ENCODE measurements around the gene DUSP2. TPM values are rescaled to one million over a fixed set of nuclear protein-coding genes. Genes with fewer than 3 reads are reported as not detected.
A peak's percentile ranks its signal among the peaks of the same experiment; 100 is the strongest.

Gene DUSP2
- total and polyA plus RNA-seq, 2 experiments from 2014 or later = 6.6 to 13.0 TPM

GRCh38 chr2:96138179-96139145 lies 6.8 kb downstream of the DUSP2 start, which contains the start of gene ASTL:
ASTL (minus strand) TSS chr2:96138502; CDS start chr2:96138436, 66 bp downstream.
- Histone ChIP-seq H3K4me2 (peak within 1 kb of the TSS; percentile 67), H3K36me3 (ENCODE audit: insufficient read depth) (no peaks in the 10 kb centered on the region), H3K9me2 (ENCODE audit: insufficient read depth) (no peaks in the 10 kb centered on the region), H2AFZ (peak within 1 kb of the TSS; percentile 66; the same call in 1 of the 2 replicates), H3K27me3 (ENCODE audit: insufficient read depth) (no peaks in the 10 kb centered on the region), H4K20me1 (replicated peaks; ENCODE audit: insufficient read depth) (no peaks in the 10 kb centered on the region), H3K79me2 (replicated peaks; ENCODE audit: insufficient read depth) (no peaks in the 10 kb centered on the region), H3K4me3 (0 out of 2 replicates have a peak within 1 kb of the TSS, but pooled peaks have one; percentile 32), H3K4me1 (ENCODE audit: insufficient read depth) (peaks cover 11% of the 10 kb centered on the region; the same call in 1 of the 2 replicates), H3F3A (replicated peaks; ENCODE audit: low read depth) (0 out of 2 replicates have a peak, but pooled peaks cover 4% of the 10 kb centered on the region), H3K27ac (ENCODE audit: low read depth) (no peak within 1 kb of the TSS)
- peaks cover 14% of the 10 kb centered on the region for H3K4me1 Mint-ChIP-seq
- H3K4me3 Mint-ChIP-seq = peak within 1 kb of the TSS; percentile 55
- peak; percentile 91 for ATAC-seq
- no peak within 1 kb of the TSS for H3K27ac Mint-ChIP-seq
- H3K9me3 Mint-ChIP-seq = no peaks in the 10 kb centered on the region
- TF ChIP-seq STAT1 (IDR thresholded peaks at IDR 0.05; ENCODE audit: unreplicated experiment) (no peak), CTCF (conservative IDR thresholded peaks at IDR 0.05; ENCODE audit: low read depth in 2 of 2) (peak; percentile 59 to 82)
- H3K36me3 Mint-ChIP-seq (ENCODE audit: low read depth) = peaks cover 6% of the 10 kb centered on the region; the same call in 1 of the 3 replicates
- peaks cover 8% of the 10 kb centered on the region for H3K27me3 Mint-ChIP-seq (ENCODE audit: insufficient read depth, low read depth, poor library complexity)
- DNase-seq (ENCODE audit: low spot score) = peak; percentile 95

DNA sequence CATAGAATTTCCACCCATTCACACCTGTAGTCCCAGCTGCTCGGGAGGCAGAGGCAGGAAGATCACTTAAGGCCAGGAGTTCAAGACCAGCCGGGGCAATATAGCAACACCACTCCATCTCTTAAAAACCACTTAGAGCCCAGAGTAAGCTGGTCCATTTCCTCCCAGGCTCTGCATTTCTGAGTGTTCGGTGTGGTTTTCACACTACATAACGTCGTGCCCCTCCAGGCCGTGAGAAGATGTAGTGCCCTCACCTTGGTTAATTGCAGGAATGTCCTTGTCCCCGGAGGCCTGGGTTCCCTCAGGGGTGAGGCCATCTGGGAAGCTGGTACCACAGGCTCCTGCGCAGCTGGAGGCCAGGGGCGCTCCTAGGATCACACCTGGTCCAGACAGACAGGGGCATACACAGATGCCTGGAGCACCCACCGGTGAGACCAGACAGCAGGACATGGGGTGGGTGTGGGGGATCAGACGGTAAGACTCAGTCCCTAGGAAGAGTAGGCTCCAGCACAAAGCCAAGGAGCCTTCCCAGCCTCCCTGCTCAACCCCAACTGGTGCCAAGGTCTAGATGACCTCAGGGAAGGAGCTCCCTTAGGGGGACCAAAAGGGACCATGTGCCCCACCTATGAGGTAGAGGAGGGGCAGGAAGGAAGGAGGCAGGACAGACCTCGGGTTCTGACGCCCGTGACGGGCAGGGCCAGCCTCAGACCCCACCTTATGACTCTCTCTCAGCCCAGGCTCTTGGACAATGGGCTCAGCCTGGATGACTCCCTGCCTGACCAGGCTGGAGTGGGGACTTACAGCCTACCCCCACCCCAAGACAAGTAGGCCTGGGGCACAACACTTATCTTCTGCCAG lies 7.7 kb downstream of the DUSP2 start:
- H3K27me3 ChIP-seq (ENCODE audit: insufficient read depth) = no peaks in the 10 kb centered on the region
- Mint-ChIP-seq H3K36me3 (ENCODE audit: low read depth) (no peaks in the 10 kb centered on the region), H3K9me3 (no peaks in the 10 kb centered on the region), H3K27ac (no peak overlapping the region), H3K27me3 (ENCODE audit: insufficient read depth, low read depth, poor library complexity) (peaks cover 8% of the 10 kb centered on the region), H3K4me3 (no peak overlapping the region), H3K4me1 (peaks cover 11% of the 10 kb centered on the region)
- no peaks in the 10 kb centered on the region for H3K36me3 ChIP-seq (ENCODE audit: insufficient read depth)
- no peak overlapping the region for H3K27ac ChIP-seq (ENCODE audit: low read depth)
- no peak for ATAC-seq
- H4K20me1 ChIP-seq (replicated peaks; ENCODE audit: insufficient read depth) = no peaks in the 10 kb centered on the region
- H2AFZ ChIP-seq = 0 out of 2 replicates have a peak overlapping the region, but pooled peaks have one; percentile 66
- peaks cover 11% of the 10 kb centered on the region; the same call in 1 of the 2 replicates for H3K4me1 ChIP-seq (ENCODE audit: insufficient read depth)
- no peaks in the 10 kb centered on the region for H3K9me2 ChIP-seq (ENCODE audit: insufficient read depth)
- 0 out of 2 replicates have a peak, but pooled peaks cover 4% of the 10 kb centered on the region for H3F3A ChIP-seq (replicated peaks; ENCODE audit: low read depth)
- H3K4me2 ChIP-seq = peak overlapping the region; percentile 67; the same call in 1 of the 2 replicates
- no peaks in the 10 kb centered on the region for H3K79me2 ChIP-seq (replicated peaks; ENCODE audit: insufficient read depth)
- H3K4me3 ChIP-seq = no peak overlapping the region
- no peak for DNase-seq (ENCODE audit: low spot score)
- TF ChIP-seq NANOG (IDR thresholded peaks at IDR 0.05; ENCODE audit: borderline replicate concordance) (no peak), STAT1 (IDR thresholded peaks at IDR 0.05; ENCODE audit: unreplicated experiment) (no peak), CREB1 (CRISPR knock-in tag; IDR thresholded peaks at IDR 0.05; ENCODE audit: low read depth) (no peak), EZH2phosphoT487 (IDR thresholded peaks at IDR 0.05; ENCODE audit: unreplicated experiment) (no peak), REST (IDR thresholded peaks at IDR 0.05; ENCODE audit: unreplicated experiment) (no peak), ZNF331 (CRISPR knock-in tag; IDR thresholded peaks at IDR 0.05; ENCODE audit: low read depth) (no peak), CTCF (conservative IDR thresholded peaks at IDR 0.05; ENCODE audit: low read depth in 2 of 2) (no peak), ZNF114 (CRISPR knock-in tag; IDR thresholded peaks at IDR 0.05) (no peak), JUNB (IDR thresholded peaks at IDR 0.05; ENCODE audit: unreplicated experiment) (no peak), POLR2AphosphoS5 (IDR thresholded peaks at IDR 0.05; ENCODE audit: low read depth) (no peak), EZH2 (IDR thresholded peaks at IDR 0.05; ENCODE audit: low read depth, unreplicated experiment) (no peak), ETS1 (IDR thresholded peaks at IDR 0.05) (no peak)

Measured in GM23338 (cell line).